Testis (tissue), 2 donors: ENCODE results near the gene MLPH.

Source experiments
- CTCF ChIP-seq, 3 experiments: fragments of 450-650 bp in 2 of 3; fragments of 200-600 bp in 1 of 3; sonication (generic) in 1 of 3; IDR thresholded peaks; one replicate each; pipeline ENCODE4 v1.5.1; 2016 to 2019; ENCODE audit warnings: antibody characterized with exemption in 3 of 3, mild to moderate bottlenecking in 2 of 3, moderate library complexity in 1 of 3
- POLR2A ChIP-seq: fragments of 450-650 bp; IDR thresholded peaks from one replicate; pipeline ENCODE4 v1.6.1; 2017; ENCODE audit warnings: antibody characterized with exemption, mild to moderate bottlenecking, moderate library complexity

- no peak for TF ChIP-seq CTCF (IDR thresholded peaks at IDR 0.05)
- no peak for TF ChIP-seq POLR2A
These were observed 51.9 kb downstream of the MLPH start for GRCh38 chr2:237538901-237539300.
